Keratinocyte (primary cell): ENCODE measurements around the gene ADAMTS9. TPM values are rescaled to one million over a fixed set of nuclear protein-coding genes. Genes with fewer than 3 reads are reported as not detected.

ENCODE experiments used
- DNase-seq: peaks from one replicate; pipeline ENCODE4 v3.0.0-alpha.2; 2011; ENCODE audit warnings: low read depth, missing footprints, low spot score
- FAIRE-seq: peaks from 2 replicates; lab custom pipeline; 2011; peaks lifted over from hg19 to GRCh38; lab: Jason Lieb, UNC
- H2AFZ ChIP-seq: 2 replicates; pipeline ENCODE4 v1.6.0; 2012; ENCODE audit warnings: low read length, control low read depth, inconsistent platforms; ENCODE audit not compliant: control insufficient read depth
- H3K27ac ChIP-seq: 2 replicates; pipeline ENCODE4 v1.5.1; 2011; ENCODE audit warnings: low read length; ENCODE audit not compliant: control insufficient read depth, insufficient read depth
- H3K27me3 ChIP-seq: 3 replicates; pipeline ENCODE4 v1.6.0; 2011; ENCODE audit warnings: low read length; ENCODE audit not compliant: control insufficient read depth, insufficient read depth; ENCODE audit errors: extremely low read depth
- H3K36me3 ChIP-seq, 2 experiments: 2 replicates in 1 of 2; 3 replicates in 1 of 2; pipeline ENCODE4 v1.5.1; 2011; ENCODE audit warnings: low read length in 2 of 2, mild to moderate bottlenecking in 1 of 2; ENCODE audit not compliant: control insufficient read depth in 2 of 2, insufficient read depth in 2 of 2; ENCODE audit errors: extremely low read depth in 1 of 2
- H3K4me1 ChIP-seq: 3 replicates; pipeline ENCODE4 v1.5.1; 2011; ENCODE audit warnings: low read length; ENCODE audit not compliant: control insufficient read depth, insufficient read depth; ENCODE audit errors: extremely low read depth
- H3K4me2 ChIP-seq: 3 replicates; pipeline ENCODE4 v1.6.0; 2011; ENCODE audit warnings: low read depth, low read length; ENCODE audit not compliant: control insufficient read depth, insufficient read depth; ENCODE audit errors: extremely low read depth
- H3K4me3 ChIP-seq, 3 experiments: fragments of 200-600 bp in 1 of 3; sonication (generic) in 1 of 3; 2 replicates in 2 of 3; 3 replicates in 1 of 3; pipeline ENCODE4 v1.5.1; 2011 to 2016; ENCODE audit warnings: low read length in 3 of 3, mild to moderate bottlenecking in 3 of 3, control low read depth in 2 of 3, inconsistent platforms in 1 of 3, low read depth in 1 of 3, mixed read lengths in 1 of 3, mixed run types in 1 of 3, moderate library complexity in 1 of 3; ENCODE audit not compliant: control insufficient read depth in 2 of 3, insufficient read depth in 2 of 3; ENCODE audit errors: extremely low read depth in 1 of 3
- H3K79me2 ChIP-seq: 2 replicates; pipeline ENCODE4 v1.6.0; 2012; ENCODE audit warnings: low read length; ENCODE audit not compliant: control insufficient read depth, insufficient read depth
- H3K9ac ChIP-seq: 3 replicates; pipeline ENCODE4 v1.6.0; 2011; ENCODE audit warnings: low read length; ENCODE audit not compliant: control insufficient read depth, insufficient read depth; ENCODE audit errors: extremely low read depth
- H3K9me1 ChIP-seq: 3 replicates; pipeline ENCODE4 v1.6.0; 2011; ENCODE audit warnings: low read length; ENCODE audit not compliant: control insufficient read depth, insufficient read depth; ENCODE audit errors: extremely low read depth
- H3K9me3 ChIP-seq: 2 replicates; pipeline ENCODE4 v1.5.1; 2012; ENCODE audit warnings: low read depth, low read length; ENCODE audit not compliant: control insufficient read depth
- H4K20me1 ChIP-seq: 3 replicates; pipeline ENCODE4 v1.6.0; 2011; ENCODE audit warnings: low read length; ENCODE audit not compliant: control insufficient read depth, insufficient read depth; ENCODE audit errors: extremely low read depth
- CTCF ChIP-seq, 3 experiments: IDR thresholded peaks in 1 of 3; conservative IDR thresholded peaks in 1 of 3; optimal IDR thresholded peaks in 1 of 3; 2 replicates in 2 of 3; 3 replicates in 1 of 3; pipeline versions ENCODE3 to v1.5.1; 2011; ENCODE audit warnings: low read length in 3 of 3, mild to moderate bottlenecking in 3 of 3, moderate library complexity in 2 of 3, control low read depth in 1 of 3, inconsistent platforms in 1 of 3; ENCODE audit not compliant: insufficient read depth in 2 of 3; ENCODE audit errors: extremely low read depth in 1 of 3
- EZH2 ChIP-seq: IDR thresholded peaks from one replicate; pipeline ENCODE4 v1.6.1; 2012; ENCODE audit warnings: inconsistent platforms, mild to moderate bottlenecking, low read length, moderate library complexity
- dilution Hi-C: fragments of 300-500 bp; cut with MboI; formaldehyde crosslinking; loops from one replicate; pipeline ENCODE4 v1.7.0; 2020; ENCODE audit warnings: low sequenced_read_pairs; ENCODE audit not compliant: extremely low pct_ligation_motif_present
- polyA plus RNA-seq, 5 experiments: library from polyadenylated mRNA; depleted of rRNA in 3 of 5; stranded (reverse) in 3 of 5; stranded (forward) in 1 of 5; unstranded in 1 of 5; fragments of >200 nt; gene quantifications; 1 replicate in 1 of 5; 2 replicates in 3 of 5; 3 replicates in 1 of 5; pipeline versions ENCODE4 v1.2.1 to v1.2.3, GENCODE V29; 2011 to 2012; ENCODE audit warnings: missing spikeins in 2 of 5, low read depth in 1 of 5, low replicate concordance in 1 of 5

Gene ADAMTS9
- polyA plus RNA-seq, 1 donor (not counting 4 experiments of a cell fraction or from before 2014, with no cell fraction given) = 0.43 TPM

- dilution Hi-C loops = no loop called here
- no peaks in the 10 kb centered on the region for H3K9me1 ChIP-seq
- FAIRE-seq = no peak
- H2AFZ ChIP-seq = no peak overlapping the region
- no peak overlapping the region for H3K4me3 ChIP-seq
- H3K4me1 ChIP-seq = no peaks in the 10 kb centered on the region
- no peak overlapping the region for H3K9ac ChIP-seq
- no peak overlapping the region for H3K27ac ChIP-seq
- no peaks in the 10 kb centered on the region for H3K79me2 ChIP-seq
- H3K27me3 ChIP-seq = no peaks in the 10 kb centered on the region
- no peak for TF ChIP-seq CTCF (optimal IDR thresholded peaks at IDR 0.05 in 1 of 3, IDR thresholded peaks at IDR 0.05 in 1 of 3, conservative IDR thresholded peaks at IDR 0.05 in 1 of 3; ENCODE audit: extremely low read depth in 1 of 3, insufficient read depth in 2 of 3, low read length in 3 of 3)
- no peak for TF ChIP-seq EZH2
- H3K4me2 ChIP-seq = no peak overlapping the region
- no peaks in the 10 kb centered on the region for H3K9me3 ChIP-seq
- H4K20me1 ChIP-seq = no peaks in the 10 kb centered on the region
- no peak for DNase-seq
- no peaks in the 10 kb centered on the region for H3K36me3 ChIP-seq
Observed at GRCh38 chr3:64584179-64584578, 103.6 kb downstream of the ADAMTS9 start.

GRCh38 chr3:64578797-64579196, 109.0 kb downstream of the ADAMTS9 start:
- Histone ChIP-seq H3K9ac (no peak overlapping the region), H3K4me3 (no peak overlapping the region), H3K36me3 (no peaks in the 10 kb centered on the region), H4K20me1 (no peaks in the 10 kb centered on the region), H3K27ac (no peak overlapping the region), H3K4me2 (no peak overlapping the region), H3K9me1 (no peaks in the 10 kb centered on the region), H2AFZ (no peak overlapping the region), H3K27me3 (no peaks in the 10 kb centered on the region), H3K79me2 (no peaks in the 10 kb centered on the region), H3K9me3 (no peaks in the 10 kb centered on the region), H3K4me1 (no peaks in the 10 kb centered on the region)
- DNase-seq (no peak), FAIRE-seq (no peak)
- dilution Hi-C loops = no loop called here
- TF ChIP-seq CTCF (optimal IDR thresholded peaks at IDR 0.05 in 1 of 3, IDR thresholded peaks at IDR 0.05 in 1 of 3, conservative IDR thresholded peaks at IDR 0.05 in 1 of 3; ENCODE audit: extremely low read depth in 1 of 3, insufficient read depth in 2 of 3, low read length in 3 of 3) (no peak), EZH2 (no peak)
